Mesodermal cell (in vitro differentiated cells): Measurements from ENCODE around the gene KCNT2.

Experiments
- H3K27ac ChIP-seq: 2 replicates; pipeline ENCODE4 v1.7.0; 2013; ENCODE audit warnings: mild to moderate bottlenecking, low read depth, low read length, moderate library complexity; ENCODE audit not compliant: severe bottlenecking
- H3K36me3 ChIP-seq: 2 replicates; pipeline ENCODE4 v1.7.1; 2013; ENCODE audit warnings: mild to moderate bottlenecking, low read length, moderate library complexity; ENCODE audit not compliant: control insufficient read depth, insufficient read depth
- H3K4me1 ChIP-seq: one replicate; pipeline ENCODE4 v1.7.1; 2013; ENCODE audit warnings: mild to moderate bottlenecking, low read length; ENCODE audit not compliant: insufficient read depth, control insufficient read depth, poor library complexity, severe bottlenecking
- H3K4me3 ChIP-seq: 2 replicates; pipeline ENCODE4 v1.7.0; 2013; ENCODE audit warnings: low read length, control low read depth, mild to moderate bottlenecking; ENCODE audit not compliant: insufficient read depth, poor library complexity, severe bottlenecking; ENCODE audit errors: extremely low read depth
- H3K9me3 ChIP-seq: 2 replicates; pipeline ENCODE4 v1.7.1; 2013; ENCODE audit warnings: mild to moderate bottlenecking, low read length, moderate library complexity; ENCODE audit not compliant: control insufficient read depth
- WGBS, 2 experiments: methylation state at CpG; one replicate each; pipeline ENCODE4 v1.1.5; 2013; ENCODE audit warnings: missing lambda C conversion rate in 2 of 2; ENCODE audit not compliant: insufficient coverage in 2 of 2; 5-methylcytosine and 5-hydroxymethylcytosine counted together

Gene KCNT2

GRCh38 chr1:196488579-196488978 is 119.7 kb downstream of the KCNT2 start:
- Histone ChIP-seq H3K4me3 (no peak overlapping the region), H3K9me3 (no peaks in the 10 kb centered on the region)

DNA sequence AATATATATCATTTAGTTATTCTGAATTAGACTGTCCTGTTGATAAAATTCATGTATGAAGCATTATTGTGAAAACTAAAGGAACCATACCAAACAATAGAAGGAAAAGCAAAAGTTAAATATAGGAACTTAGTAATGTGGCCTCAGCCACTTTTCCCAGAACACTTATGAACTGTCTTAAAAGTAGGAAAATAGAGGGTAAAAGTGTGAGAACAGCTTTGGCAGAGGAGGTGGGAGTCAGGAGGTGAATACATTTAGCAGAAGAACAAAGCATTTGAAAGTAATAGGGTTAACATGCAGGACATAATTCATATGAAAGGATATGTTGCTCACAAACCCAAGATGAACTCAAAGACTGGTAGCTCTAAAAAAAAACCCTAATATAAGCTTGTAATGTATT is 121.9 kb downstream of the KCNT2 start:
- H3K36me3 ChIP-seq, result no peaks in the 10 kb centered on the region
- H3K9me3 ChIP-seq, result no peaks in the 10 kb centered on the region
- H3K27ac ChIP-seq, result no peak overlapping the region
- H3K4me1 ChIP-seq, result no peaks in the 10 kb centered on the region
- H3K4me3 ChIP-seq, result no peak overlapping the region

More at GRCh38 chr1:196488579-196488978, 119.7 kb downstream of the KCNT2 start:
- Histone ChIP-seq H3K36me3 (no peaks in the 10 kb centered on the region), H3K4me1 (no peaks in the 10 kb centered on the region), H3K27ac (no peak overlapping the region)

GRCh38 chr1:196481616-196482015 is 126.6 kb downstream of the KCNT2 start:
- no peak overlapping the region for H3K27ac ChIP-seq
- WGBS, 2 experiments, result no CpG with 5 or more reads among the region's 2 CpGs

DNA sequence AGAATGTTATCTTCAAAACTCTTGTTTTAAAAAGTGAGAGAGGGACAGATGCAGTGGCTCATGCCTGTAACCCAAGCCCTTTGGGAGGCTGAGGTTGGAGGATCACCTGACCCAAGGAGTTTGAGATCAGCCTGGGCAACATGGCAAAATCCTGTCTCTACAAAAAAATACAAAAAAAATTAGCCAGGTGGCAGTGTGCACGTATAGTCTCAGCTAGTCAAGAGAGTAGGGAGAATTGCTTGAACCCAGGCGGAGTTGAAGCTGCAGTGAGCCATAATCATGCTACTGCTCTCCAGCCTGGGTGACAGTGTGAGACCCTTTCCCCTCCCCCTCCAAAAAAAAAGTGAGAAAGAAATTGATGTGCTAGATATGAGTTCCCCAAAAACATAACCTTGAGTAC is 131.0 kb downstream of the KCNT2 start:
- H3K4me1 ChIP-seq, result no peaks in the 10 kb centered on the region
- no peak overlapping the region for H3K4me3 ChIP-seq
- 67 to 100% methylated on average over 1 of the region's 2 CpGs for WGBS, 2 experiments
- H3K27ac ChIP-seq, result no peak overlapping the region
- no peaks in the 10 kb centered on the region for H3K9me3 ChIP-seq
- H3K36me3 ChIP-seq, result no peaks in the 10 kb centered on the region

More at GRCh38 chr1:196481616-196482015, 126.6 kb downstream of the KCNT2 start:
- H3K36me3 ChIP-seq, result no peaks in the 10 kb centered on the region
- H3K4me1 ChIP-seq, result no peaks in the 10 kb centered on the region
- no peaks in the 10 kb centered on the region for H3K9me3 ChIP-seq
- no peak overlapping the region for H3K4me3 ChIP-seq

- Histone ChIP-seq H3K4me1 (peaks cover 3% of the 10 kb centered on the region), H3K4me3 (no peak overlapping the region), H3K9me3 (no peaks in the 10 kb centered on the region), H3K36me3 (peaks cover 3% of the 10 kb centered on the region), H3K27ac (no peak overlapping the region)
- WGBS, 2 experiments, result no CpG with 5 or more reads among the region's 1 CpG
Measured at GRCh38 chr1:196467230-196467925, 140.9 kb downstream of the KCNT2 start.

- peaks cover 3% of the 10 kb centered on the region for H3K4me1 ChIP-seq
- peaks cover 3% of the 10 kb centered on the region for H3K36me3 ChIP-seq
- H3K27ac ChIP-seq, result no peak overlapping the region
- H3K9me3 ChIP-seq, result no peaks in the 10 kb centered on the region
- WGBS, 2 experiments, result 100% methylated on average over 1 of the region's 1 CpG; no CpG with 5 or more reads in 1 of the 2 experiments
- H3K4me3 ChIP-seq, result no peak overlapping the region
Measured at GRCh38 chr1:196466654-196467053, 141.6 kb downstream of the KCNT2 start.

DNA sequence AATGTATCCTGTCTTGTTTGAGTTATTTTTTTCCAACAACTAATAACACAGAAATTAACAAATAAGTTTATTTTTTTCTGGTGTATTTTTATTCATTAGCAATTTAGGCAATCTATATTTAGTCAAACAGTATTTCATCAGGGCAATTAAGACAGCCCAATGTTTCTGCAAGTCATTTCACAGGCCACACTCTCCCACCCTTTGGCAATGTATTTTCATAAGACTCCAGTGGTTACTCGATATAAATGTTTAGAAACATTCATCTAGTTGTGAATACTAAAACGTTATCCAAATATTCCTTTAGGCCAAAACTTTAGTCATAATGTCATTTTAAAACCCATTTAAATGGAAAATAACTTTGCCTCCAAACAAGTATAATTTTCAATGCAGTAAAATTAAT is 142.1 kb downstream of the KCNT2 start:
- Histone ChIP-seq H3K36me3 (peaks cover 3% of the 10 kb centered on the region), H3K4me1 (peaks cover 3% of the 10 kb centered on the region), H3K27ac (no peak overlapping the region), H3K4me3 (no peak overlapping the region), H3K9me3 (no peaks in the 10 kb centered on the region)
- no CpG with 5 or more reads among the region's 2 CpGs for WGBS, 2 experiments

DNA sequence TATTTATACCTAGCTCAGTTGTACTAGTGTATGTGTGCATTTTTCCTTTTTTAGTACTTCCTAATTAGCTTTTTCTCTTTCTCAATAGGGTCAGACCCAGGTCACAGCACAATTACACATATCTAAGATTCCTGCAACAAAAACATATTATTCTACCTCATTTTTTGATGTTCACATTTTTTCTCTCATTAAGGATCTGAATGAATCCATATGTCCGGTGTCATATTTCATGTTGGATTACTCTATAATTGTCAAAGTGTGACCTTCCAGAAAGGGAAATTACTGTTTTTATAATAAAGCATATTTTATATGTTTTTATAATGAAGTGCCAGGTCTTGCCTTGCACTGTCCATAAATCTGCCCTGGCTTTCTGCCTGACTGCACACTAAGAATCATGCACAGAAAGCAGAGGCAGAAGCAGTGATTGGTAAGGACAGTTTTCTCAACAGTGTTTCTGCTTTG is 143.7 kb downstream of the KCNT2 start:
- peaks cover 3% of the 10 kb centered on the region for H3K36me3 ChIP-seq
- H3K9me3 ChIP-seq, result no peaks in the 10 kb centered on the region
- H3K4me1 ChIP-seq, result peaks cover 3% of the 10 kb centered on the region
- H3K27ac ChIP-seq, result no peak overlapping the region
- H3K4me3 ChIP-seq, result no peak overlapping the region
- no CpG with 5 or more reads among the region's 1 CpG for WGBS, 2 experiments

DNA sequence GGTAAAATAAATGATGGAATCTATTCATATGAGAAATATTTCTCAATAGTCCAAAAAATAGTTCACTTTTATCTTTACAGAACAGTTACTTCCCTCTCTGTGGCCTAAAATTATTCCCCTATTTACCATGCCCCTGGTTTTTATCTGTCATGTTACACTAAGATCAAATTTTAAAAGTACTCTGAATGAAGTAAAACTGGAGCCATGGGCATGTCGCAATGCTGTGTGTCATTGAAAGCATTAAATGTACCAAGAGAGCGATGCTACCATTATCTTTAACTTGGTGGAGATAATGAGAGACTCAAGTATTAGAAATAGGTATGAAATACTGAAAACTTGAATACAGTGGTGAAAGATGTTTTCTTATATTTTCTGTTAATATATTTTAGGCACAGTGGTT is 146.2 kb downstream of the KCNT2 start:
- no peak overlapping the region for H3K27ac ChIP-seq
- H3K9me3 ChIP-seq, result no peaks in the 10 kb centered on the region
- H3K4me3 ChIP-seq, result no peak overlapping the region
- 93 to 100% methylated on average over 1 to 2 of the region's 2 CpGs for WGBS, 2 experiments
- H3K36me3 ChIP-seq, result peaks cover 3% of the 10 kb centered on the region
- peaks cover 3% of the 10 kb centered on the region for H3K4me1 ChIP-seq

DNA sequence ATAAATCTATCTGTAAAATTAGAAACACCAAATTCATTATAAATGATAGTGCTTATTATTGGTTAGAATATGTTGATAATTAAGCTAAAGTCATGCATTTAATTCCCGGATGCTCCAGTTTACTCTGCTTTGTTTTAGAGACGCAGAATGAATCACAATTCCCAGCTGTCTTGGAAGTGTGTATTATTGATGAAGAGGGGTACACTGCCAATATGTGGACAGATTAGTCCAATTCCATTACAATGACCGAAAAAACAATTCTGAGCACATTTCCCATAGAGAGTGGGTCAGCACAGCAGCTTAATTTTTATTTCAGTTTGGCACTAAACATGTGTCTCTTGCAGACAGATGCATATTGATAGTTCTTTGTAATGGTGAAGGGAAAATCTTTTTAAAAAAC is 146.7 kb downstream of the KCNT2 start:
- H3K4me1 ChIP-seq, result no peaks in the 10 kb centered on the region
- 90 to 100% methylated on average over 1 to 2 of the region's 3 CpGs for WGBS, 2 experiments
- no peaks in the 10 kb centered on the region for H3K9me3 ChIP-seq
- peaks cover 3% of the 10 kb centered on the region for H3K36me3 ChIP-seq
- H3K4me3 ChIP-seq, result no peak overlapping the region
- H3K27ac ChIP-seq, result no peak overlapping the region

GRCh38 chr1:196459383-196459782 is 148.9 kb downstream of the KCNT2 start:
- Histone ChIP-seq H3K4me3 (no peak overlapping the region), H3K27ac (no peak overlapping the region), H3K36me3 (no peaks in the 10 kb centered on the region), H3K4me1 (no peaks in the 10 kb centered on the region), H3K9me3 (no peaks in the 10 kb centered on the region)
- WGBS, 2 experiments, result 100% methylated on average over 1 of the region's 1 CpG
